Peyer's patch (tissue), 4 donors: ENCODE measurements around the gene BANP.
"Not testable (repeated sequence)": the region's sequence is repeated elsewhere in the genome, so short reads cannot be mapped to it uniquely, and the experiment has no call there.

ENCODE experiments used
- POLR2A ChIP-seq, 2 donors: fragments of 450-650 bp; IDR thresholded peaks; one replicate each; pipeline ENCODE4 v1.5.1; 2017; ENCODE audit warnings: antibody characterized with exemption in 2 of 2, mild to moderate bottlenecking in 2 of 2, moderate library complexity in 2 of 2
- TF ChIP-seq, protein P1 (sequence below), 6 experiments: fragments of 450-650 bp in 4 of 6; fragments of 200-600 bp in 2 of 6; sonication (generic) in 1 of 6; IDR thresholded peaks; one replicate each; pipeline ENCODE4 v1.5.1; 2017 to 2019; ENCODE audit warnings: antibody characterized with exemption in 6 of 6, mild to moderate bottlenecking in 3 of 6, moderate library complexity in 1 of 6

DNA sequence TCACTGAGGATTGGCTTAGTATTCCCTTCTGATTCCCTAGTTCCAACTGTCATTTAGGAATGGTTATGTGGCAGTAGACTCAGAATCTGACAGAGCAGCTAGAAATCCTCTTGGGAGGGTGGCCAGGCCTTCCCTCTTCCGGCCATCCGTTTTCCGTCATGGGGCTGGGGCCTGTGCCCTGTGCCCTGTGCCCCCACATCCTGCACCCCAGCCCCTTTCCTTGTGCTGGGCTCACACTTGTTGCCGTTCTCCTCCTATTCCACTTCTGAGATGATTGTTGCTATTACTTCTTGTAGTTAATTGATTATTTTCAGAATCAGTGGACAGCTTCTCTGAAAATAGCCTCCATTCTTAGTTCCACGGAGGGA, 89.6 kb downstream of the BANP start:
- TF ChIP-seq POLR2A (IDR thresholded peaks at IDR 0.05): not testable (repeated sequence)
- TF ChIP-seq, protein P1, sequence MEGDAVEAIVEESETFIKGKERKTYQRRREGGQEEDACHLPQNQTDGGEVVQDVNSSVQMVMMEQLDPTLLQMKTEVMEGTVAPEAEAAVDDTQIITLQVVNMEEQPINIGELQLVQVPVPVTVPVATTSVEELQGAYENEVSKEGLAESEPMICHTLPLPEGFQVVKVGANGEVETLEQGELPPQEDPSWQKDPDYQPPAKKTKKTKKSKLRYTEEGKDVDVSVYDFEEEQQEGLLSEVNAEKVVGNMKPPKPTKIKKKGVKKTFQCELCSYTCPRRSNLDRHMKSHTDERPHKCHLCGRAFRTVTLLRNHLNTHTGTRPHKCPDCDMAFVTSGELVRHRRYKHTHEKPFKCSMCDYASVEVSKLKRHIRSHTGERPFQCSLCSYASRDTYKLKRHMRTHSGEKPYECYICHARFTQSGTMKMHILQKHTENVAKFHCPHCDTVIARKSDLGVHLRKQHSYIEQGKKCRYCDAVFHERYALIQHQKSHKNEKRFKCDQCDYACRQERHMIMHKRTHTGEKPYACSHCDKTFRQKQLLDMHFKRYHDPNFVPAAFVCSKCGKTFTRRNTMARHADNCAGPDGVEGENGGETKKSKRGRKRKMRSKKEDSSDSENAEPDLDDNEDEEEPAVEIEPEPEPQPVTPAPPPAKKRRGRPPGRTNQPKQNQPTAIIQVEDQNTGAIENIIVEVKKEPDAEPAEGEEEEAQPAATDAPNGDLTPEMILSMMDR (IDR thresholded peaks at IDR 0.05): not testable (repeated sequence)
